Type B pancreatic cell (in vitro differentiated cells): ENCODE measurements around the gene HTR3B. TPM values are rescaled to one million over a fixed set of nuclear protein-coding genes. Genes with fewer than 3 reads are reported as not detected.

ENCODE experiments used
- DNase-seq: peaks from one replicate; pipeline ENCODE4 v3.0.0; 2021; ENCODE audit warnings: mixed read lengths; ENCODE audit not compliant: unreplicated experiment; ENCODE audit errors: extremely low spot score
- H3K27ac Mint-ChIP-seq: 2 replicates; pipeline ENCODE4 v1.8.0; 2021; ENCODE audit warnings: mild to moderate bottlenecking, mixed read lengths
- H3K27me3 Mint-ChIP-seq: 2 replicates; pipeline ENCODE4 v1.8.0; 2021; ENCODE audit warnings: mixed read lengths
- H3K36me3 Mint-ChIP-seq: 2 replicates; pipeline ENCODE4 v1.8.0; 2021; ENCODE audit warnings: mixed read lengths
- H3K4me1 Mint-ChIP-seq: one replicate; pipeline ENCODE4 v1.8.0; 2021; ENCODE audit warnings: mixed read lengths; ENCODE audit not compliant: unreplicated experiment
- H3K4me3 Mint-ChIP-seq: 2 replicates; pipeline ENCODE4 v1.8.0; 2021; ENCODE audit warnings: mild to moderate bottlenecking, mixed read lengths
- H3K9me3 Mint-ChIP-seq: 2 replicates; pipeline ENCODE4 v1.8.0; 2021; ENCODE audit warnings: mixed read lengths
- CTCF ChIP-seq: fragments of 200-600 bp; sonication (generic); conservative IDR thresholded peaks from 2 replicates; pipeline ENCODE4 v1.5.0; 2021; ENCODE audit warnings: antibody characterized with exemption, mild to moderate bottlenecking
- total RNA-seq: library from RNA; stranded (reverse); gene quantifications from 2 replicates; pipeline ENCODE4 v1.2.1, GENCODE V29; 2021; ENCODE audit warnings: low replicate concordance

Gene HTR3B
- total RNA-seq, 1 donor from 2014 or later = 0.17 TPM

- H3K27me3 Mint-ChIP-seq = peaks cover 45% of the 10 kb centered on the region
- H3K36me3 Mint-ChIP-seq = no peaks in the 10 kb centered on the region
- H3K9me3 Mint-ChIP-seq = no peaks in the 10 kb centered on the region
- no peak overlapping the region for H3K4me3 Mint-ChIP-seq
- no peak for TF ChIP-seq CTCF
- no peaks in the 10 kb centered on the region for H3K4me1 Mint-ChIP-seq
- no peak overlapping the region for H3K27ac Mint-ChIP-seq
- no peak for DNase-seq
These were observed 62.8 kb downstream of the HTR3B start for GRCh38 chr11:113967361-113967760.

GRCh38 chr11:113971506-113972195, 67.1 kb downstream of the HTR3B start:
- Mint-ChIP-seq H3K36me3 (no peaks in the 10 kb centered on the region), H3K4me3 (no peak overlapping the region), H3K27me3 (peaks cover 48% of the 10 kb centered on the region), H3K4me1 (peaks cover 11% of the 10 kb centered on the region), H3K27ac (no peak overlapping the region), H3K9me3 (no peaks in the 10 kb centered on the region)
- TF ChIP-seq CTCF = no peak
- no peak for DNase-seq

- DNase-seq = no peak
- no peak within 1 kb of the TSS for H3K27ac Mint-ChIP-seq
- H3K36me3 Mint-ChIP-seq = no peaks in the 10 kb centered on the region
- no peak for TF ChIP-seq CTCF
- no peak within 1 kb of the TSS for H3K4me3 Mint-ChIP-seq
- peaks cover 11% of the 10 kb centered on the region for H3K4me1 Mint-ChIP-seq
- no peaks in the 10 kb centered on the region for H3K9me3 Mint-ChIP-seq
- H3K27me3 Mint-ChIP-seq = peaks cover 45% of the 10 kb centered on the region
These were observed 70.3 kb downstream of the HTR3B start, which contains the start of gene HTR3A for GRCh38 chr11:113974741-113975470. TSS of gene HTR3A (plus strand) at chr11:113975108. CDS start at chr11:113975326, 218 bp downstream.

- H3K36me3 Mint-ChIP-seq = no peaks in the 10 kb centered on the region
- no peak overlapping the region for H3K4me3 Mint-ChIP-seq
- H3K27me3 Mint-ChIP-seq = peaks cover 57% of the 10 kb centered on the region
- TF ChIP-seq CTCF = no peak
- H3K9me3 Mint-ChIP-seq = no peaks in the 10 kb centered on the region
- H3K4me1 Mint-ChIP-seq = peaks cover 11% of the 10 kb centered on the region
- no peak overlapping the region for H3K27ac Mint-ChIP-seq
- no peak for DNase-seq
These were observed 72.5 kb downstream of the HTR3B start for GRCh38 chr11:113977071-113977490.

GRCh38 chr11:113977701-113978100, 73.1 kb downstream of the HTR3B start:
- no peak for DNase-seq
- Mint-ChIP-seq H3K27ac (no peak overlapping the region), H3K36me3 (no peaks in the 10 kb centered on the region), H3K27me3 (peaks cover 54% of the 10 kb centered on the region), H3K9me3 (no peaks in the 10 kb centered on the region), H3K4me1 (peaks cover 11% of the 10 kb centered on the region), H3K4me3 (no peak overlapping the region)
- no peak for TF ChIP-seq CTCF
